HG03521 (cell line): Measurements from ENCODE around the gene ZNF496.
"Not testable (repeated sequence)": the region's sequence is repeated elsewhere in the genome, so short reads cannot be mapped to it uniquely, and the experiment has no call there.

ENCODE experiments used
- ATAC-seq: cut with Tn5 transposase; IDR thresholded peaks from one replicate; pipeline ENCODE4 v1.9.1; 2021; ENCODE audit warnings: mild to moderate bottlenecking, moderate library complexity; ENCODE audit not compliant: unreplicated experiment

The ZNF496 gene

GRCh38 chr1:247331525-247332214 is at the start of gene ZNF496:
TSS of gene ZNF496 (minus strand) at chr1:247331867. CDS start at chr1:247329578, 2,289 bp downstream.
- ATAC-seq = peak; percentile 58

GRCh38 chr1:247378334-247379073 is 46.8 kb upstream of the ZNF496 start:
- ATAC-seq = no peak

DNA sequence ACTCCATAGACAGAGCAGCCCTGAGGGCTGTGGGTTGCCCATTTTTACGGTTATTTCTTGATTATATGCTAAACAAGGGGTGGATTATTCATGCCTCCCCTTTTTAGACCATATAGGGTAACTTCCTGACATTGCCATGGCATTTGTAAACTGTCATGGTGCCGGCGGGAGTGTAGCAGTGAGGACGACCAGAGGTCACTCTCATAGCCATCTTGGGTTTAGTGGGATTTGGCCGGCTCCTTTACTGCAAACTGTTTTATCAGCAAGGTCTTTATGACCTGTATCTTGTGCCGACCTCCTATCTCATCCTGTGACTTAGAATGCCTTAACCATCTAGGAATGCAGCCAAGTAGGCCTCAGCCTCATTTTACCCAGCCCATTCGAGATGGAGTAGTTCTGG is 46.0 kb upstream of the ZNF496 start:
- ATAC-seq = not testable (repeated sequence)

DNA sequence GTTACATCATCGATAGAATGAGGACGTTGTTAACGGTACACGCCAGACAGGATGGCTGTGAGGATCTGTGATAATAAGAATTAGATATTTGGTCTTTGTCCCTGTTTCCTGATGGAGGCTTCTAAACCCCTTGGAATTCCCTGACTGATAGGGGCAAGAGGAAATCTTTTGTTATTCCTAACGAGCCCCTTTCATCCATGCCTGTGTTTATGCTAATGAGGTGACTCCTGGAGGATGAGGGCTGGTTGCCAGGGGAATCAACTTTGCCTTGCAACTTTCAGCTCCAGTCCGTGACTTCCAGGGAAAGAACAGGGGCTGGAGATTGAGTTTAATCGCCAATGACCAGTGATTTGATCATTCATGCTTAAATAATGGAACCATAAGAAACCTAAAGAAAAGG is 45.0 kb upstream of the ZNF496 start:
- no peak for ATAC-seq

DNA sequence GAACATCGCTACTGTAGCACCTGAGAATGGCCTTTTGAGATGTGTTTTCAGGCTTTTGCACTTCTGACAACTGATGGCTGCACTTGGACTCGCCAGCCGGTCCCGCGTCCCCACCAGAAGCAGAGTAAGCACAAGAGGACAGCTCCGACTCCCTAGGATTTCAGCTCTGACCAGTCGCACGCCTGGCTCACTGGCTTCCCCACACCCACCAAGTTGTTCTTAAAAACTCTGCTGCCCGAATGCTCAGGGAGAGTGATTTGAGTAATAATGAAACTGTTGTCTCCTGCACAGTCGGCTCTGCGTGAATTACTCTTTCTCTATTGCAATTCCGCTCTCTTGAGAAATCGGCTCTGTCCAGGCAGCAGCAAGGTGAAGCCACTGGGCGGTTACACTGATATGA is 44.1 kb upstream of the ZNF496 start:
- no peak for ATAC-seq

DNA sequence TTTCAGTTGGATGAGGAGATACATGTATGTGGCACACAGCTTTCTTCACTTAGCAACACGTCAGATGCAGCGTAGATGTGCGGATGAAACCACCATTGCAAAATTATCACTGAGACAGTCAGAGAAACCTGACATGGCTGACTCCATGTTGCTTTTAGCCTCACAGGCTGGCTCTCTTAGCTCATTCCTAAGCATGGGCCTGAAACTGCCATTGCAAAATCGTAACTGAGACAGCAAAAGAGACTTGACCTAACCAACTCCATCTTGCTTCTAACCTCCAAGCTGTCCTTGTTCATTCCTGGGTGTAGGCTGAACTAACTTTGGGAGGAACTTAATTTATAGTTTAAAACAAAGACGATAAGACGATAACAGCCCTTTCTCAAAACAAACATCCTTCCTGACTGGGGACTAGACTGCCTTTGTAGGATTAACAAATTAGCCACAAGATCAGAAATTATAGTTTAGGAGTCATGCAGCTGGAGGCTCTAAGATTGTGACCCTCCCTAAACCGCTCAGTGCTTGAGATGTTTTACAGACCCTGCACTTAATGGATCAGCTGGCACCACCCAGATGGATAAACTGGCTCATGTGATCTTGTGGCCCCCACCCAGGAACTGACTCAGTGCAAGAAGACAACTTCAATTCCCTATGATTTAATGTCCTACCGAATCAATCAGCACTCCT is 43.1 kb upstream of the ZNF496 start:
- not testable (repeated sequence) for ATAC-seq

DNA sequence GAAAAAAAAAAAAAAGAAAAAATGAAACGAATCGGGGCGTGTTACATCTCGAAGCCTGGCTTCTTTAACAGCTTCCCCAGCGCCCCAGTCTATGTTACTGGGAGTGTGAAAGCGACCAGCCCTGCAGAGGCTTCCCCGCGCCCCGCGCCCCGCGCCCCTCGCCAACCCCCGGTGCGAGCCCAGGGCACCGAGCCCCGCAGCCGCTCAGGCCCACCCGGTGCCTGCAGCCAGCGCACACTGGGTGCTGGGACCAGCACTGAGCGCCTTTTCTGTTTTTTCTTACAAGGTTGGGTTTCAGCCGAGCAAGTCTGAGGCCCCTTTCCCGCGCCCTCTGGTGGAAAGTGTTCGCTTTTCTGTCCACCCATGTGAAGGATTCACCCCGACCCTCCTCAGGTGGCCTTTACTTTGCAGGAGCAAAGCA is 42.1 kb upstream of the ZNF496 start:
- ATAC-seq = peak; percentile 54

DNA sequence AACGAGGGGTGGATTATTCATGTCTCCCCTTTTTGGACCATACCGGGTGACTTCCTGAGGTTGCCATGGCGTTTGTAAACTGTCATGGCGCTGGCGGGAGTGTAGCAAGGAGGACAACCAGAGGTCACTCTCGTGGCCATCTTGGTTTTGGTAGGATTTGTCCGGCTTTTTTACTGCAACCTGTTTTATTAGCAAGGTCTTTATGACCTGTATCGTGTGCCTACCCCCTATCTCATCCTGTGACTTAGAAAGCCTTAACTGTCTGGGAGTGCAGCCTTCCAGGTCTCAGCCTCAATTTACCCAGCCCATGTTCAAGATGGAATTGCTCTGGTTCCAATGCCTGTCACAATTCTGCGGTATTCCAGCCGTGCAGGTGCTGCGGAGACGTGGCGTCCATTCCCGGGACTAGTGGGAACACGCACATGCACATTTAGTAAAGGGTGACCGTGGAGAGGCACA is 40.2 kb upstream of the ZNF496 start:
- ATAC-seq = no peak

DNA sequence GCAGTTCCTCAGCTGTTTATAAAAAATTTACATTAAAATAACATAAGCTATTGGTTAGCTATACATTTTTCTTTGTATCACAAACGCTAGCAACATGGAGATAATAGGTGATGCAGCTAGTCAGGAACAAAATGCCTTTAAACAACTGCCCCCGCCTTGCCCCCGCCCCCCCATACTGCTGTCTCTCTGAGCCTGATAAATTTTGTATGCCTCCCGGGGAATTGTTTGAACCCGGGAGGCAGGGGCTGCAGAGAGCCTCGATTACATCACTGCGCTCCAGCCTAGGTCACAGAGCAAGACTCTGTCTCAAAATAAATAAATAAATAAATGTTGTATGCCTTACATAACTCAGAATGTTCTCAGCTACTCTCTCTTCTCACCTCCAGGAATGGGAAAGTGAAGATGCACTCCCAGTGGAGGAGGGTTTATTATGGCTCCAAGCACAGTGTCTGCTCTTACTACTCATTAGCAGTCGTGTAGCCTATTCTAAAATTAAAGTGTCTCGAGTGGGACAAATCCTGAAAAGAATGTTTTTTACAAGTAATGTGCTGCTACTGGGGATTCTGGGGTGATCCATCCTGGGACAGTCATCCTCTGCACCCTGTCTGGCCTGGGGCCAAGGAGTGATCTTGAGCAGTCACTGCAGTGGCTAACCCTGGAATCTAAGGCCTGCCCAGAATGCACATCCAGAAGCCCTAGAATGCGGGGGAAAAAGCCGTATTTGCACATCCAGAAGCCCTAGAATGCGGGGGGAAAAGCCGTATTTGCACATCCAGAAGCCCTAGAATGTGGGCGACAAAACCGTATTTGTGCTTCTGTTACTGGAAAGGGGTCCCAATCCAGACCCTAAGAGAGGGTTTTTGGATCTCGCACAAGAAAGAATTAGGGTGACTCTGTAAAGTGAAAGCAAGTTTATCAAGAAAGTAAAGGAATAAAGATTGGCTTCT is 39.4 kb upstream of the ZNF496 start:
- no peak for ATAC-seq

DNA sequence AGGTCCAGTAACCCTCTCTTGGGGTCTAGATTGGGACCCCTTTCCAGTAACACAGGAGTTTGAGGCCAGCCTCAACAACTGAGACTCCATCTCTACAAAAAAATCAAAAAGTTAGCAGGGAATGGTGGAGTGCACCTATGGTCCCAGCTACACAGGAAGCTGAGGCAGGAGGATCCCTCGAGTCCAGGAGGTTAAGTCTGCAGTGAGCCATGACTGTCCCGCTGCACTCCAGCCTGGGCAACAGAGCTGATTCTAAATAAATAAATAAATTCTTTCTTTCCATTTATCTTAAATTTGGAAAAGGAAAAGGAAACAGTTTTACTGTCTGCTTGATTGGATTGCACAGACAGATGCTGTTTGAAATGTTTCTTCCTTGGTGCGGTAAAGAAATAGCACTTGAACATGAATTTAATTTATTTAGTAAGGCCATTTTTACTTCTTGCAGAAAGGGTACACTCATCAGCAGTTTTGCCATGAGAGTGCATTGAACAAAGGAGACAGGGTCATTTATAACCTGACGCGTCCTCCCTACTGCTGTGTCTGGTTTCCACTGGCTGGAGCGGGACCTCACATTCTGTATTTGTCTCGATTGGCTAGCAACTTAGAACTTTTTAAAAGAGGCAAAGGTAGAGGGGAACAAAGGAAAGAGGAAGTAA is 37.0 kb upstream of the ZNF496 start:
- ATAC-seq = no peak

DNA sequence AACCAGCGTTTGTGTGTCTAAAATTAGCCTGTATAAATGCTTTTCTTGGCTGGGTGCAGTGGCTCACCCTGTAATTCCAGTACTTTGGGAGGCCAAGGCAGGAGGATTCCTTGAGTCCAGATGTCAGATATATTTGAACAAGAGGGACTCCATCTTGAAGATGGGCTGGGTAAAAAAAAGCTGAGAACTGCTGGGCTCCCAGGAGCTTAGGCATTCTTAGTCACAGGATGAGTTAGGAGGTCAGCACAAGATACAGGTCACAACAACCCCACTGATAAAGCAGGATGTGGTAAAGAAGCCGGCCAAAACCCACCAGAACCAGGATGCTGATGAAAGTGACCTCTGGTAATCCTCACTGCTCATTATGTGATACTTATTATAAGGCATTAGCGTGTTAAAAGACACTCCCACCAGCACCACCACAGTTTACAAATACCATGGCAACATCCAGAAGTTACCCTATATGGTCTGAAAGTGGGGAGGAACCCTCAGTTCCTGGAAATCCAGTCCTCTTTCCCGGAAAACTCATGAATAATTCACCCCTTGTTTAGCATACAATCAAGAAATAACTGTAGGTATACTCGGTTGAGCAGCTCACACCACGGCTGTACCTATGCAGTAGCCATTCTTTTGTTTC is 36.2 kb upstream of the ZNF496 start:
- ATAC-seq = no peak

- ATAC-seq = no peak
Measured at GRCh38 chr1:247366926-247367645, 35.4 kb upstream of the ZNF496 start.

- ATAC-seq = not testable (repeated sequence)
Measured at GRCh38 chr1:247366345-247366744, 34.7 kb upstream of the ZNF496 start.

GRCh38 chr1:247365023-247365422 is 33.4 kb upstream of the ZNF496 start:
- no peak for ATAC-seq

DNA sequence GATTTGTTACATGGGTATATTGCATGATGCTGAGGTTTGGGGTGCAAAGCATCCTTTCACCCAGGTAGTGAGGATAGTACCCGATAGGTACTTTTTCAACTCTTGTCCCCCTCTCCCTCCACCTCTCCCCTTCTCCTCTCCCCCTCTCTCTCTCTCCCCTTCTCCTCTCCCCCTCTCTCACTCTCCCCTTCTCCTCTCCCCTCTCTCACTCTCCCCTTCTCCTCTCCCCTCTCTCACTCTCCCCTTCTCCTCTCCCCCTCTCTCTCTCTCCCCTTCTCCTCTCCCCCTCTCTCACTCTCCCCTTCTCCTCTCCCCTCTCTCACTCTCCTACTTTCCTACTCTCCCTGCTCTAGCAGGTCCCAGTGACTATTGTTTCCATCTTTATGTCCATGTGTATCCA is 31.3 kb upstream of the ZNF496 start:
- ATAC-seq = not testable (repeated sequence)

DNA sequence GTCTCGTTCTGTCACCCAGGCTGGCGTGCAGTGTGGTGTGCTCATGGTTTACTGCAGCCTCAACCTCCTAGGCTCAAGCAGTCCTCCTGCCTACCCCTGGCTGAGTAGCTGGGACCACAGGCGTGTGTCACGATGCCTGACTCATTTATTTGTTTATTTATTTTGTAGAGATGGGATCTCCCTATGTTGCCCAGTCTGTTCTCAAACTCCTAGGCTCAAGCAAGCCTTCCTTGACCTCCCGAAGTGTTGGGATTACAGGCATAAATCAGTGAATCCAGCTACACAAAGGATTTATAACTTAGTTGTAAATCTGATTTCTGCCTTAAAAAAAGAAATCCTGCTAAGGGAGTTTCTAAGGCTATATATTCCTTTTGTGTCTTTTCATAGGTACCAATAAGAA is 30.5 kb upstream of the ZNF496 start:
- no peak for ATAC-seq

DNA sequence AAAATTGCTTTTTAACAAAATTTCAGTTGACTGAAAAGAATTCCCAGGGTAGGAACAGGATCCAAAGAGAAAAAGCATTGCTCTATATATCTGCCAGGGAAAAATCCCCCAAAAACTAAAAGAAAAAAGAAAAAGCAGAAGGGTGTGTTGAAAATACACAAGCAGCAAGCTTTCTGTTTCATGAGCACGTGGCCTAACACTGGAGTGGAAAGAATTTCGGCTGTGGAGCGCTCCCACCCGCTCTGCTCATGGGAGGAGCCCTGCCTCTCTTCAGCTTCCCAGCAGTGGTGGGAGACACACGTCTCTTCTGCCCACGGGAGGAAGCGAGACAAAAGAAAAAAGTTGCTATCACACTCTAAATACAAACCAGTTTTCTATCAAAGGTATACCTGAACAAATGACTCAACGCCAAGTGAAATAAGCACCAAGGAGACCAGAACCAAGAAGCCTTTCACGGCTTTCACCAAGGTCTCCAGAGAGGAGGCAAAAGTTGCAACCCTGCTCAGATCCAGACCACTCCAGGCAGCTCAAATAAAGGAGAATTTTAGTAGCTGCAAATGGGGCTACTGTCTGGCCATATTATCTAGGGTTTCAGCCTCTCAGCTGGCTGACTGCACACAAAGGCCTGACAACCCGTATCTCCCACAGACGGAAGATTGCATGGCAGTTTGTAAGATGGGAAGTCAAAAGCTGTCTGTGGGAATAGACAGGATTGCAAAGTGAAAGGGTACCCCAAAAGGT is 29.5 kb upstream of the ZNF496 start:
- no peak for ATAC-seq
